Neuronal stem cell (in vitro differentiated cells): ENCODE measurements around the gene PRRC2B.
A peak's percentile ranks its signal among the peaks of the same experiment; 100 is the strongest.

Source experiments
- DNase-seq: peaks from one replicate; pipeline ENCODE4 v3.0.0-alpha.2; 2013; ENCODE audit warnings: low spot score
- H2AFZ ChIP-seq: one replicate; pipeline ENCODE4 v1.6.1; 2013; ENCODE audit warnings: mild to moderate bottlenecking, low read length, inconsistent platforms
- H2AK5ac ChIP-seq: 2 replicates; pipeline ENCODE4 v1.6.1; 2013; ENCODE audit warnings: low read depth, mild to moderate bottlenecking, inconsistent platforms, low read length, moderate library complexity, mixed read lengths
- H2BK120ac ChIP-seq: 2 replicates; pipeline ENCODE4 v1.6.1; 2013; ENCODE audit warnings: low read depth, mild to moderate bottlenecking, inconsistent platforms, low read length, moderate library complexity, mixed read lengths
- H2BK12ac ChIP-seq: one replicate; pipeline ENCODE4 v1.6.1; 2013; ENCODE audit warnings: low read length, inconsistent platforms
- H2BK15ac ChIP-seq: 2 replicates; pipeline ENCODE4 v1.6.1; 2013; ENCODE audit warnings: mild to moderate bottlenecking, low read length, inconsistent platforms, mixed read lengths
- H2BK5ac ChIP-seq: one replicate; pipeline ENCODE4 v1.6.1; 2013; ENCODE audit warnings: inconsistent platforms, mild to moderate bottlenecking, low read length, moderate library complexity
- H3K14ac ChIP-seq: one replicate; pipeline ENCODE4 v1.6.1; 2013; ENCODE audit warnings: low read length, inconsistent platforms
- H3K18ac ChIP-seq: 2 replicates; pipeline ENCODE4 v1.6.1; 2013; ENCODE audit warnings: low read length, inconsistent platforms
- H3K23ac ChIP-seq: 2 replicates; pipeline ENCODE4 v1.6.1; 2013; ENCODE audit warnings: low read depth, mild to moderate bottlenecking, mixed read lengths, low read length, inconsistent platforms; ENCODE audit not compliant: poor library complexity
- H3K27ac ChIP-seq: replicated peaks from 3 replicates; pipeline ENCODE4 v1.5.1; 2013; ENCODE audit warnings: low read length, inconsistent platforms
- H3K27me3 ChIP-seq, 3 experiments: 2 replicates each; pipeline ENCODE4 v1.6.1; 2013; ENCODE audit warnings: low read length in 3 of 3, mild to moderate bottlenecking in 2 of 3, inconsistent platforms in 1 of 3, low read depth in 1 of 3, mixed read lengths in 1 of 3, moderate library complexity in 1 of 3; ENCODE audit not compliant: control insufficient read depth in 3 of 3, insufficient read depth in 3 of 3
- H3K36me3 ChIP-seq, 2 donors: replicated peaks in 1 of 2; 2 replicates each; pipeline ENCODE4 v1.6.1; 2013; ENCODE audit warnings: low read length in 2 of 2; ENCODE audit not compliant: control insufficient read depth in 2 of 2, insufficient read depth in 2 of 2
- H3K4ac ChIP-seq: 2 replicates; pipeline ENCODE4 v1.6.1; 2013; ENCODE audit warnings: inconsistent platforms, mild to moderate bottlenecking, low read length, moderate library complexity
- H3K4me1 ChIP-seq, 2 donors: 1 replicate in 1 of 2; 2 replicates in 1 of 2; pipeline ENCODE4 v1.6.1; 2013; ENCODE audit warnings: low read length in 2 of 2, low read depth in 1 of 2; ENCODE audit not compliant: control insufficient read depth in 2 of 2, insufficient read depth in 1 of 2
- H3K4me2 ChIP-seq: one replicate; pipeline ENCODE4 v1.6.1; 2013; ENCODE audit warnings: mild to moderate bottlenecking, low read length, inconsistent platforms; ENCODE audit not compliant: insufficient read depth, poor library complexity, severe bottlenecking
- H3K4me3 ChIP-seq, 2 donors: 2 replicates each; pipeline ENCODE4 v1.5.1; 2013; ENCODE audit warnings: low read length in 2 of 2, mild to moderate bottlenecking in 2 of 2, inconsistent platforms in 1 of 2, moderate library complexity in 1 of 2
- H3K79me1 ChIP-seq: one replicate; pipeline ENCODE4 v1.6.1; 2013; ENCODE audit warnings: low read depth, mild to moderate bottlenecking, inconsistent platforms, low read length, moderate library complexity
- H3K9ac ChIP-seq: one replicate; pipeline ENCODE4 v1.6.1; 2013; ENCODE audit warnings: mild to moderate bottlenecking, low read depth, low read length, inconsistent platforms; ENCODE audit not compliant: poor library complexity
- H3K9me3 ChIP-seq, 2 donors: replicated peaks in 1 of 2; 2 replicates each; pipeline versions ENCODE3 to v1.6.1; 2013; ENCODE audit warnings: low read length in 2 of 2, mild to moderate bottlenecking in 2 of 2, inconsistent platforms in 1 of 2, low read depth in 1 of 2, mixed read lengths in 1 of 2, moderate library complexity in 1 of 2; ENCODE audit not compliant: control insufficient read depth in 2 of 2, insufficient read depth in 1 of 2
- H4K8ac ChIP-seq: one replicate; pipeline ENCODE4 v1.6.1; 2013; ENCODE audit warnings: low read depth, mild to moderate bottlenecking, inconsistent platforms, low read length, moderate library complexity
- H4K91ac ChIP-seq: one replicate; pipeline ENCODE4 v1.6.1; 2013; ENCODE audit warnings: low read length, low read depth, mild to moderate bottlenecking, inconsistent platforms; ENCODE audit not compliant: poor library complexity
- WGBS, 2 donors: extraction: QIAGEN DNeasy Blood & Tissue Kit; methylation state at CpG; one replicate each; pipeline ENCODE4 v1.1.7; 2013; ENCODE audit warnings: missing lambda C conversion rate in 2 of 2, mixed read lengths in 1 of 2; ENCODE audit not compliant: insufficient read length in 2 of 2, insufficient replicate concordance in 1 of 2; ENCODE audit errors: extremely low coverage in 2 of 2; 5-methylcytosine and 5-hydroxymethylcytosine counted together

The PRRC2B gene

GRCh38 chr9:131464354-131465000 lies 70.6 kb downstream of the PRRC2B start:
- H3K4me3 ChIP-seq = no peak overlapping the region
- H3K36me3 ChIP-seq = peaks cover 65 to 97% of the 10 kb centered on the region in 2 donors
- H2BK15ac ChIP-seq = no peak overlapping the region
- H3K4me1 ChIP-seq = no peaks in the 10 kb centered on the region
- no peak overlapping the region for H2AFZ ChIP-seq
- DNase-seq = no peak
- peak overlapping the region; percentile 38 for H2BK120ac ChIP-seq
- H4K91ac ChIP-seq = no peak overlapping the region
- no peak overlapping the region for H3K9ac ChIP-seq
- H3K79me1 ChIP-seq = peaks cover 5% of the 10 kb centered on the region
- H3K4ac ChIP-seq = no peak overlapping the region
- no peak overlapping the region for H3K27ac ChIP-seq
- H3K27me3 ChIP-seq = no peaks in the 10 kb centered on the region
- no peaks in the 10 kb centered on the region for H3K9me3 ChIP-seq
- peak overlapping the region; percentile 14 for H3K18ac ChIP-seq
- no peak overlapping the region for H3K4me2 ChIP-seq
- no peak overlapping the region for H3K23ac ChIP-seq
- H3K14ac ChIP-seq = no peak overlapping the region
- WGBS, 2 donors = no CpG with 5 or more reads among the region's 24 CpGs
- no peak overlapping the region for H2AK5ac ChIP-seq
- H4K8ac ChIP-seq = no peak overlapping the region
- peak overlapping the region; percentile 46 for H2BK5ac ChIP-seq
- H2BK12ac ChIP-seq = no peak overlapping the region

GRCh38 chr9:131465401-131465800 lies 71.5 kb downstream of the PRRC2B start:
- Histone ChIP-seq H3K27me3 (no peaks in the 10 kb centered on the region), H3K4me1 (peaks cover 0 to under 1% of the 10 kb centered on the region in 2 donors), H2AFZ (no peak overlapping the region), H3K4ac (no peak overlapping the region), H2BK5ac (no peak overlapping the region), H3K4me3 (no peak overlapping the region), H2AK5ac (no peak overlapping the region), H3K9me3 (no peaks in the 10 kb centered on the region), H4K91ac (no peak overlapping the region), H2BK12ac (no peak overlapping the region), H3K9ac (no peak overlapping the region), H3K23ac (no peak overlapping the region), H3K36me3 (peaks cover 68 to 97% of the 10 kb centered on the region in 2 donors), H2BK120ac (no peak overlapping the region), H3K4me2 (no peak overlapping the region), H2BK15ac (no peak overlapping the region), H4K8ac (no peak overlapping the region), H3K27ac (no peak overlapping the region), H3K18ac (no peak overlapping the region), H3K79me1 (peaks cover 4% of the 10 kb centered on the region), H3K14ac (no peak overlapping the region)
- DNase-seq = no peak
- WGBS, 2 donors = no CpG with 5 or more reads among the region's 6 CpGs

GRCh38 chr9:131467214-131467935 lies 73.5 kb downstream of the PRRC2B start:
- H2BK15ac ChIP-seq = no peak overlapping the region
- H3K27ac ChIP-seq = no peak overlapping the region
- no peak overlapping the region for H3K14ac ChIP-seq
- H3K4me3 ChIP-seq = no peak overlapping the region
- peaks cover 64 to 96% of the 10 kb centered on the region in 2 donors for H3K36me3 ChIP-seq
- no peak overlapping the region for H3K23ac ChIP-seq
- H3K9me3 ChIP-seq = no peaks in the 10 kb centered on the region
- H2AFZ ChIP-seq = no peak overlapping the region
- no peak overlapping the region for H2BK12ac ChIP-seq
- H4K8ac ChIP-seq = no peak overlapping the region
- no CpG with 5 or more reads among the region's 13 CpGs for WGBS, 2 donors
- H3K4me1 ChIP-seq = peaks cover 0 to 1% of the 10 kb centered on the region in 2 donors
- no peak overlapping the region for H2BK120ac ChIP-seq
- no peak overlapping the region for H3K9ac ChIP-seq
- H2AK5ac ChIP-seq = no peak overlapping the region
- DNase-seq = no peak
- no peak overlapping the region for H3K4ac ChIP-seq
- H3K79me1 ChIP-seq = peaks cover 6% of the 10 kb centered on the region
- no peaks in the 10 kb centered on the region for H3K27me3 ChIP-seq
- no peak overlapping the region for H2BK5ac ChIP-seq
- no peak overlapping the region for H3K18ac ChIP-seq
- H4K91ac ChIP-seq = no peak overlapping the region
- no peak overlapping the region for H3K4me2 ChIP-seq

DNA sequence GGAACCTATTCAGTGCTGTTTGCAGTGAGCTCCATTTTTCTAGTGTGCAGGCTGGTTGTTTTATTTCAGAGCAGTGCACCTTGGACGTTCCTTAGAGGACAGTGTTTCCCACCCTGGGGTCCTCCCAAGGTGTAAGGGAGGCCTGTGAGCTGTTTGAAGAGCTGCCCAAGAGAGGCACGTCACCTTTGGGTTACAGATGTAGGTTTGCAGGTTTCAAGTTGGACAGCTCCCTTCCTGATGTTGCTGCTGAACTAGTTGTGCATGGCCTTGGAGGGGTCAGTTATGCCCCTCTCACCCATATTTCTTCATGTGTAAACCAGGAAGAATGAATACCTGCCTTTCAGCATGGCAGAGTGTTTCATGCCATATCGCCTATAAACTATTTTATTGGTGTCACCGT lies 74.1 kb downstream of the PRRC2B start:
- peaks cover 64 to 96% of the 10 kb centered on the region in 2 donors for H3K36me3 ChIP-seq
- WGBS, 2 donors = no CpG with 5 or more reads among the region's 4 CpGs

More for the DNA sequence above, 74.1 kb downstream of the PRRC2B start:
- Histone ChIP-seq H3K27ac (no peak overlapping the region), H2BK12ac (no peak overlapping the region), H2BK15ac (no peak overlapping the region), H3K14ac (no peak overlapping the region), H3K4ac (no peak overlapping the region), H3K4me2 (no peak overlapping the region), H3K27me3 (no peaks in the 10 kb centered on the region), H3K18ac (no peak overlapping the region), H4K91ac (no peak overlapping the region), H3K79me1 (peaks cover 6% of the 10 kb centered on the region), H2BK120ac (no peak overlapping the region), H2AFZ (no peak overlapping the region), H2AK5ac (no peak overlapping the region), H3K9me3 (no peaks in the 10 kb centered on the region), H2BK5ac (no peak overlapping the region), H3K9ac (no peak overlapping the region), H3K4me3 (no peak overlapping the region), H3K4me1 (peaks cover 0 to 1% of the 10 kb centered on the region in 2 donors), H3K23ac (no peak overlapping the region), H4K8ac (no peak overlapping the region)
- DNase-seq = no peak
